Measurements from ENCODE around the gene DCC. TPM values are rescaled to one million over a fixed set of nuclear protein-coding genes. Genes with fewer than 3 reads are reported as not detected.

The DCC gene
- polyA plus RNA-seq, 2 of the 4 experiments (the other 2 are of a cell fraction): 0.12 TPM; not detected in 1

GRCh38 chr18:53322163-53322562 lies 982.2 kb downstream of the DCC start:
- no peak overlapping the region for H3K4me2 ChIP-seq
- ChIA-PET POLR2A (no interaction called here), CTCF (no interaction called here)
- no peaks in the 10 kb centered on the region for H3K4me1 ChIP-seq
- no peak for FAIRE-seq
- ATAC-seq: no peak
- no peak for DNase-seq (ENCODE audit: low read depth in 1 of 2, low spot score in 1 of 2)
- 0% methylated on average over 1 of the region's 1 CpG for WGBS (ENCODE audit: missing lambda C conversion rate)
- no peak overlapping the region for H3K4me3 ChIP-seq
- H3K9me3 ChIP-seq: no peaks in the 10 kb centered on the region
- H3K27ac ChIP-seq: no peak overlapping the region
- no peak for TF ChIP-seq JUN (IDR thresholded peaks at IDR 0.05)
- TF ChIP-seq HEYL (CRISPR knock-in tag; IDR thresholded peaks at IDR 0.05): no peak
- TF ChIP-seq MAZ (IDR thresholded peaks at IDR 0.05; ENCODE audit: borderline replicate concordance, low read depth, low read length): no peak
- no peak for TF ChIP-seq EHMT2 (IDR thresholded peaks at IDR 0.05; ENCODE audit: low read depth)
- no peak for TF ChIP-seq MAFK (IDR thresholded peaks at IDR 0.05; ENCODE audit: partially characterized antibody)
- no peak for TF ChIP-seq ESRRA (IDR thresholded peaks at IDR 0.05; ENCODE audit: borderline replicate concordance, low read length)
- no peak for TF ChIP-seq CHD4 (IDR thresholded peaks at IDR 0.05; ENCODE audit: borderline replicate concordance)
- no peak for TF ChIP-seq KDM1A (IDR thresholded peaks at IDR 0.05; ENCODE audit: low read depth)
- TF ChIP-seq CTCF (IDR thresholded peaks at IDR 0.05): no peak
- no peak for TF ChIP-seq PBX3 (IDR thresholded peaks at IDR 0.05)
- no peak for TF ChIP-seq NFE2L2 (conservative IDR thresholded peaks at IDR 0.05; ENCODE audit: low read length)
- no peak for TF ChIP-seq RFX5 (IDR thresholded peaks at IDR 0.05)
- no peak for TF ChIP-seq NR3C1 (IDR thresholded peaks at IDR 0.05)
- no peak for TF ChIP-seq FOSL2 (IDR thresholded peaks at IDR 0.05)
- TF ChIP-seq FOSL2 (CRISPR knock-in tag; IDR thresholded peaks at IDR 0.05): no peak
- no peak for TF ChIP-seq ZC3H11A (IDR thresholded peaks at IDR 0.05)
- no peak for TF ChIP-seq CBX8 (IDR thresholded peaks at IDR 0.05)
- no peak for TF ChIP-seq HES2 (IDR thresholded peaks at IDR 0.05)
- TF ChIP-seq BHLHE40 (IDR thresholded peaks at IDR 0.05; ENCODE audit: low read depth, low read length): no peak

- no peak overlapping the region for H3K4me2 ChIP-seq
- ChIA-PET POLR2A (no interaction called here), CTCF (no interaction called here)
- no peaks in the 10 kb centered on the region for H3K4me1 ChIP-seq
- no peaks in the 10 kb centered on the region for H3K9me3 ChIP-seq
- H3K27ac ChIP-seq: no peak overlapping the region
- DNase-seq (ENCODE audit: low read depth in 1 of 2, low spot score in 1 of 2) (no peak), FAIRE-seq (no peak), ATAC-seq (no peak)
- no peak overlapping the region for H3K4me3 ChIP-seq
- 5% methylated on average over 1 of the region's 1 CpG for WGBS (ENCODE audit: missing lambda C conversion rate)
- TF ChIP-seq HES2 (IDR thresholded peaks at IDR 0.05): no peak
- no peak for TF ChIP-seq RFX5 (IDR thresholded peaks at IDR 0.05)
- TF ChIP-seq PHF8 (IDR thresholded peaks at IDR 0.05; ENCODE audit: borderline replicate concordance, low read depth): no peak
- TF ChIP-seq JUN (IDR thresholded peaks at IDR 0.05): no peak
- no peak for TF ChIP-seq TP53 (CRISPR knock-in tag; IDR thresholded peaks at IDR 0.05)
- no peak for TF ChIP-seq JUNB (IDR thresholded peaks at IDR 0.05)
- no peak for TF ChIP-seq E2F6 (IDR thresholded peaks at IDR 0.05; ENCODE audit: borderline replicate concordance, low read depth)
These were observed 984.4 kb downstream of the DCC start for GRCh38 chr18:53324353-53324752.

All from A549 (cell line).